Purkinje cell (primary cell): ENCODE results near the gene REG1B. TPM values are rescaled to one million over a fixed set of nuclear protein-coding genes. Genes with fewer than 3 reads are reported as not detected.

Experiments
- polyA plus RNA-seq: library from polyadenylated mRNA; unstranded; fragments of >200 nt; fragmentation: Nextera tagmentation; gene quantifications from 2 replicates; pipeline ENCODE4 v1.2.1, GENCODE V29; 2014

Gene REG1B
- not detected in 2 replicates for polyA plus RNA-seq

GRCh38 chr2:79087785-79088364 lies at the start of gene REG1B:
TSS of gene REG1B (minus strand) at chr2:79087993. CDS start at chr2:79087612, 381 bp downstream.

GRCh38 chr2:79120194-79120713 lies 32.5 kb upstream of the REG1B start, which contains the start of gene REG1A:
TSS of gene REG1A (plus strand) at chr2:79120488. CDS start at chr2:79120862, 374 bp downstream.

Other genes with a start within 250 kb of the REG1B start
- not detected in 2 replicates for gene REG3G, start 62.3 kb downstream of the REG1B start, polyA plus RNA-seq
- gene REG1A, start 32.5 kb upstream of the REG1B start, polyA plus RNA-seq: not detected in 2 replicates
- not detected in 2 replicates for gene REG3A, start 71.8 kb upstream of the REG1B start, polyA plus RNA-seq